Measurements from ENCODE around the gene ALDH1A1.

DNA sequence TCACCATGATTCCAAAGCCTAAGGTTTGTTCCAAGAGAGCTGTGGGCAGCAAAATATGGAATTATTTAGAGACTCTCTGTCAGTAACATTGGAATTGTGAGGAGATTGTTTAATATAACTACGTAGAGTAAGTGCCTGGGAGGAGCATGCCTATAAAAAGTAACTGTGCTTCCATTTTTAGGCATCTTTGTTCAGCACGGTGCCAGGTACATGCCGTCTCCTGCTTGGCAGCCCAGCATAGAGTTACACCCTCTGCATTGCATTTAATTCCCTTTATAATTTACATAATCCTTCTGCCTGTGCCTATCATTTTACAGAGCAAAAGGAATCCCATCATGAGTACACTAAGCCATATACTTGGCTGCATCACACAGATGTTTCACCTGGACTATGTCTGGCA is 32.1 kb upstream of the ALDH1A1 start:
- TF ChIP-seq POLR2AphosphoS5 (IDR thresholded peaks at IDR 0.05) (peak; percentile 58 to 61), EP300 (IDR thresholded peaks at IDR 0.05) (no peak)
- TF ChIP-seq, protein P1, sequence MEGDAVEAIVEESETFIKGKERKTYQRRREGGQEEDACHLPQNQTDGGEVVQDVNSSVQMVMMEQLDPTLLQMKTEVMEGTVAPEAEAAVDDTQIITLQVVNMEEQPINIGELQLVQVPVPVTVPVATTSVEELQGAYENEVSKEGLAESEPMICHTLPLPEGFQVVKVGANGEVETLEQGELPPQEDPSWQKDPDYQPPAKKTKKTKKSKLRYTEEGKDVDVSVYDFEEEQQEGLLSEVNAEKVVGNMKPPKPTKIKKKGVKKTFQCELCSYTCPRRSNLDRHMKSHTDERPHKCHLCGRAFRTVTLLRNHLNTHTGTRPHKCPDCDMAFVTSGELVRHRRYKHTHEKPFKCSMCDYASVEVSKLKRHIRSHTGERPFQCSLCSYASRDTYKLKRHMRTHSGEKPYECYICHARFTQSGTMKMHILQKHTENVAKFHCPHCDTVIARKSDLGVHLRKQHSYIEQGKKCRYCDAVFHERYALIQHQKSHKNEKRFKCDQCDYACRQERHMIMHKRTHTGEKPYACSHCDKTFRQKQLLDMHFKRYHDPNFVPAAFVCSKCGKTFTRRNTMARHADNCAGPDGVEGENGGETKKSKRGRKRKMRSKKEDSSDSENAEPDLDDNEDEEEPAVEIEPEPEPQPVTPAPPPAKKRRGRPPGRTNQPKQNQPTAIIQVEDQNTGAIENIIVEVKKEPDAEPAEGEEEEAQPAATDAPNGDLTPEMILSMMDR (IDR thresholded peaks at IDR 0.05) = no peak
